HG02938 (cell line): ENCODE measurements around the gene SLC6A8.
"Not testable (repeated sequence)": the region's sequence is repeated elsewhere in the genome, so short reads cannot be mapped to it uniquely, and the experiment has no call there.

Experiments used
- ATAC-seq: cut with Tn5 transposase; IDR thresholded peaks from one replicate; pipeline ENCODE4 v1.9.1; 2021; ENCODE audit warnings: mild to moderate bottlenecking, moderate library complexity; ENCODE audit not compliant: unreplicated experiment

Gene SLC6A8

DNA sequence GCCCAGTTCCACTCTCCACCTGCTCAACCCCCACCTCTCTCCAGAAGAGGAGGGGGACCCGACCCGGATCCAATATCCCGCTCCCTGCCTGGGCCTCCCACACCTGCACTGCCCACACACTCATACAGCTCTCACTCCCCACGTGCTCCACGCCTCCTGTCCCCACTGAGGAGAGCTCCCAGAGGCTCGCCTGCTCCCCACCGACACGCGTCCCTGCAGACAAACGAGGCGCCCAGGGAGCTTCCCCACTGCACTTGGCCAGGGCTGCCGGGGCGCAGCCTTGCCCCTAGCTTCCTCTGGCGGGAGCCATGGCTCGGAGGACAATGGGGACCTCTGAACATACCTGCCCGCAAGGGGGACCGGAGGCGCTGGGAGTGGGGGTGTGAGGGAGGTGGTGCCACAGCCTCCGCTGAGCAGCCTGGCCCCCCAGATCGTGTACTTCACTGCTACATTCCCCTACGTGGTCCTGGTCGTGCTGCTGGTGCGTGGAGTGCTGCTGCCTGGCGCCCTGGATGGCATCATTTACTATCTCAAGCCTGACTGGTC lies 5.0 kb downstream of the SLC6A8 start:
- ATAC-seq = no peak

DNA sequence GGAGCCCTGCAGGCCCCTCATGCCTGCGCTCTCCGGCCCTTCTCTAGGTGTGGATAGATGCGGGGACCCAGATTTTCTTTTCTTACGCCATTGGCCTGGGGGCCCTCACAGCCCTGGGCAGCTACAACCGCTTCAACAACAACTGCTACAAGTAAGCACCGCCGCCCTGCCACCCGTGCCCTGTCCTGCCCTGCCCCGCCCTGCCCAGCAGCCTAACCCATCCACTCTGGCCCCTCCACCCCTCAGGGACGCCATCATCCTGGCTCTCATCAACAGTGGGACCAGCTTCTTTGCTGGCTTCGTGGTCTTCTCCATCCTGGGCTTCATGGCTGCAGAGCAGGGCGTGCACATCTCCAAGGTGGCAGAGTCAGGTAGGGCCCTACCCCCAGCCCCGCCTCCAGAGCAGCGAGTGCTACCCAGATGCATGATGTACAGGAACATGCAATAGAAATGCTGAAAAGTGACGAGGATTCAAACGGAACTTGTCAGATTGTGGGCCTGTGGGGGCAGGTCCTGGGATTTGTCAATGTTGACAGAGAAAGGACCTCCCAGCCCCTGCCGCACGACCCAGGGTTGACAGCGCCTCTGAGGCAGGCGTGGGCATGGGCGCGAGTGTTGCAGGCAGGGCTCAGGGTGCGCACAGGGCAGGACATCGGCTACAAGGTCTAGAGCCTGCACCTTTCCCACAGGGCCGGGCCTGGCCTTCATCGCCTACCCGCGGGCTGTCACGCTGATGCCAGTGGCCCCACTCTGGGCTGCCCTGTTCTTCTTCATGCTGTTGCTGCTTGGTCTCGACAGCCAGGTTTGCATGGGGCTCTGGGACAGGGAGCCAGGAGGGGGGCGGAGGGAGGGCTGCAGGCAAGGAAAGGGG lies 5.7 kb downstream of the SLC6A8 start:
- ATAC-seq = no peak

DNA sequence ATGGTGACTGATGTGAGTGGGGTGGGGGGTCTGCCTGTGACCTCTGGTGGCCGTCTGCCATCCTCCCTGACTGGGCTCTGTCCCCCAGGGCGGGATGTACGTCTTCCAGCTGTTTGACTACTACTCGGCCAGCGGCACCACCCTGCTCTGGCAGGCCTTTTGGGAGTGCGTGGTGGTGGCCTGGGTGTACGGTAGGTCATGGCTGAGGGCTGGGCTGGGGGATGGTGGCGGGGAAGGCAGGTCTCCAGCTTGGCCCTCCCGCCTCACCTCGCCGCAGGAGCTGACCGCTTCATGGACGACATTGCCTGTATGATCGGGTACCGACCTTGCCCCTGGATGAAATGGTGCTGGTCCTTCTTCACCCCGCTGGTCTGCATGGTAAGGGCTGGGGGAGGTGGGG lies 6.5 kb downstream of the SLC6A8 start:
- ATAC-seq = not testable (repeated sequence)

DNA sequence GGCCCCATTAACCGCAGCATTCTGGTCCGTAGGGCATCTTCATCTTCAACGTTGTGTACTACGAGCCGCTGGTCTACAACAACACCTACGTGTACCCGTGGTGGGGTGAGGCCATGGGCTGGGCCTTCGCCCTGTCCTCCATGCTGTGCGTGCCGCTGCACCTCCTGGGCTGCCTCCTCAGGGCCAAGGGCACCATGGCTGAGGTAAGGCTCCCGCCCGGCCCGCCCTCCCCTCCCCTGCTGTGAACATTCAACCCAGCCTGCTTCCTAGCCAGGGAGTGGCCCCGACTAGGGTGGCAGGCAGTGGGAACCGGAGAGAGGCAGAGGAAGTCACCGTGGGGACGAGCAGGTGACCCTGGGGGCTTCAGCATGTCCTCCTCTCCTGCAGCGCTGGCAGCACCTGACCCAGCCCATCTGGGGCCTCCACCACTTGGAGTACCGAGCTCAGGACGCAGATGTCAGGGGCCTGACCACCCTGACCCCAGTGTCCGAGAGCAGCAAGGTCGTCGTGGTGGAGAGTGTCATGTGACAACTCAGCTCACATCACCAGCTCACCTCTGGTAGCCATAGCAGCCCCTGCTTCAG lies 7.1 kb downstream of the SLC6A8 start:
- ATAC-seq = no peak

DNA sequence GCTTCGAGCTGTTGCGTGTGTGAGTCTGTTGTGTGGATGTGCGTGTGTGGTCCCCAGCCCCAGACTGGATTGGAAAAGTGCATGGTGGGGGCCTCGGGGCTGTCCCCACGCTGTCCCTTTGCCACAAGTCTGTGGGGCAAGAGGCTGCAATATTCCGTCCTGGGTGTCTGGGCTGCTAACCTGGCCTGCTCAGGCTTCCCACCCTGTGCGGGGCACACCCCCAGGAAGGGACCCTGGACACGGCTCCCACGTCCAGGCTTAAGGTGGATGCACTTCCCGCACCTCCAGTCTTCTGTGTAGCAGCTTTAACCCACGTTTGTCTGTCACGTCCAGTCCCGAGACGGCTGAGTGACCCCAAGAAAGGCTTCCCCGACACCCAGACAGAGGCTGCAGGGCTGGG lies 8.4 kb downstream of the SLC6A8 start:
- ATAC-seq = no peak

DNA sequence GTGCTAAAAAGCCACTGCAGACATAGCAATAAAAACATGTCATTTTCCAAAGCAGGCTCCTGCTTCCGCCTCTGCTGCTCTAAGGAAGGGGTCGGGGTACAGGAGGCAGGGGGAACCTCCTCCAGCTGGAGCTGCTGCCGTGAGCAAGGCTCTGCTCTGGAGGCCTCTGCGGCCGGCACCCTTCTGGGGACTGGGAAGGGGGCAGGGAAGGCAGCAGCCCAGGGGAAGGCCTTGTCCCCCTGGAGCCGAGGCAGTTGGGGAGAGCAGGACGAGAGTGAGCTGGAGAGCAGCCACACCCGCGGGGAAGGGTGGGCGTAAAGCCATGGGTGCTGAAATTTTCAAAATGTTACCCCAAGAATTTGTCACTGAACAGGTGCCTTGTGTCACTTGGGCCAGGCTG lies 8.8 kb downstream of the SLC6A8 start:
- ATAC-seq = not testable (repeated sequence)

DNA sequence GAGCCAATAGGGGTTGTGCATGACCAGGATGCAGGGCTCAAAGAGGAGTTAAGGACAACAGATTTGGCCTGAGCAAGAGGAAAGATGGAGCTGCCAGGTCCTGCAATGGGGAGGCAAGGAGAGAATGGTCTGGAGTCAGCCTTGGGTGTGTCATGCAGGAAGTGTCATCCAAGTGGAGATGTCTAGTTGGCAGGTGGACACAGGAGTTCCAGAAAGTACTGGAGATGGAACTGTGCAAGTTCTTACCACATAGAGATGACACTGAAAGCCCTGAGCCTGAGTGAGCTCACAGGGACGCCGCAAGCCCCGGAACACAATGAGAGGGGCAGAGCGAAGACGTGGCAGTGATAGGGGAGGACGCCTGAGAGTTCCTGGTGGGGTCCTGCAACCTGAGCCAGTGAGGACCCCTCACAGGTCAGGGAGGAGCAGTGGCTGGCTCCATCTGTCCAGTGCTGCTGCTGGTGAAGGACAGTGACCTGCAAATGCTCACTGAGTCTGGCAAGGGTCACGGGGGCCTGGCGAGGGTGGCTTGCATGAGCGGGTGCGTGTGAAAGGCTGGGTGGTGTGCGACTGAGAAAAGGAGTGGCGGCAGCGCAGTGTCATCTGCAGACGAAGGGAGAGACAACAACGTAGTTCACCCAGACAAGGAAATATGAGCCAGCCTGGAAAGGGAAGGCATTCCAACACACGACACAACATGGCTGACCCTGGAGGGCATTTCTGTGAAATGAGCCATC lies 9.4 kb downstream of the SLC6A8 start:
- not testable (repeated sequence) for ATAC-seq

DNA sequence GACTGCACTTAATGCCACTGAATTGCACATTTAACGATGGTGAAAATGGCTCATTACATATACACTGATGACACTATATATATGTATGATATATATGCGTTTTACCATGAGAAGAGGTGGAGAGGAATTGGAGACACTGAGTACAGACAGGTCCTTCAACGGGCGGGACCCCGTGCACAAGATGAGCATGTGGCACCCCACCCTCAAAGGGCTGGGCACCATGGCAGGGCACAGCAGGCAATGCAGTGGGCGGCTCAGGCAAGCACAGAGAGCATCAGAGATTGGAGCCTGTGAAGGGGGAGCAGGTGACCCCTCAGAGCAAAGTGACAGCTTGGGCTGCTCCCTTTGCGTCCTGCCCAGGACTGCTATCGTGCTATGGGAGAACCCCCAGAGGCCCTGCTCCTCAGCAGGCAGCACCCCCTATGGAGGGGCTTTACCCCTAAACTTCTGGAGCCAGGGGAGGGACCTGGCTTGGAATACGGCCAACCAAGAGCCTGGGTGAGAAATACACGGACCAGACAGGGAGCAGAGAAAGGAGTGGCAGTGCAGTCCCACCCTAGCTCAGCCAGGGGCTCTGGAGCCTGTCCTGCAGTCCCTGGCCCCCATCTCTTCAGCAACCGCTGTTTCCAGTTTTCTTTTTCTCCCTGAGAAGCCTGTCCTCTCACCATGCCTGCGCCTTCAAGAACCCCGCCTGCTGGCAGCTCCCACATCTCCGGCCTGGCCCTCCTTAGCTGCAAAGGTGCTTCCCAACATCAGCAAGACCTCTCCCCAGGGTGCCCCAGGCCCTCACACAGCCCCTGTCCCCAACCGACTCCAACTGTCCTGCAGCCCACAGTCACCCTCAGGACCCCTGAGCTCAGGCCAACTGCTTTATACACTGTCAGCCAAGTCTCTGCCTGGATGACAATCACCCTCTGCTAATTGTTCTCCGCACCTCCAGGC lies 10.5 kb downstream of the SLC6A8 start:
- ATAC-seq = no peak

DNA sequence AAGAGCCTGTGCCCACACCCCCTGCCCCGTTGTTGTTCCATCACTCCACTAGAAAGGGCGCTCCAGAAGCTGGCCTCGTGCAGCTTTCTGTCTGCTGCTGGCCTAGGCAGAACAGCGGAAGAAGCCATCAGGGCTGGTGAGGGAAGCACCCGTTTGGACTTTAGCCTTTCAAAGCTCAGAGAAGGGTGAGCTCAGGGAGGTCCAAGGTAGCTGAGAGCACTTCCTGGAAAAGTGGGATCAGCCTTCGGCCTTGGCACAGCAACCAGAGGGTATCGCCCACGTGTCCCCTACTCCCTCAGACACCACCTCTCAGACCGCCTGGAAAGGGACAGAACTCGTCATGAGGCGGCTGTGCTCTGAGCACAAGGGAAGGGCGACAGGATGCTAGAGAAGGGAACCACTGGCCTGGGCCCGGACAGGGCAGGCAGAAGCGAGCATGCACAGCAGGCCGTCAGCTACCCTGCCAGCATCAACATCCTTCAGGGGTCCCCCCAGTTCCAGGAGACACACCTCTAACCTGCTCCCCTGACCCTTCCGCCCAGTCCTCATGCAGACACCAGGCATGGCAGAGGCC lies 11.6 kb downstream of the SLC6A8 start:
- ATAC-seq = not testable (repeated sequence)

DNA sequence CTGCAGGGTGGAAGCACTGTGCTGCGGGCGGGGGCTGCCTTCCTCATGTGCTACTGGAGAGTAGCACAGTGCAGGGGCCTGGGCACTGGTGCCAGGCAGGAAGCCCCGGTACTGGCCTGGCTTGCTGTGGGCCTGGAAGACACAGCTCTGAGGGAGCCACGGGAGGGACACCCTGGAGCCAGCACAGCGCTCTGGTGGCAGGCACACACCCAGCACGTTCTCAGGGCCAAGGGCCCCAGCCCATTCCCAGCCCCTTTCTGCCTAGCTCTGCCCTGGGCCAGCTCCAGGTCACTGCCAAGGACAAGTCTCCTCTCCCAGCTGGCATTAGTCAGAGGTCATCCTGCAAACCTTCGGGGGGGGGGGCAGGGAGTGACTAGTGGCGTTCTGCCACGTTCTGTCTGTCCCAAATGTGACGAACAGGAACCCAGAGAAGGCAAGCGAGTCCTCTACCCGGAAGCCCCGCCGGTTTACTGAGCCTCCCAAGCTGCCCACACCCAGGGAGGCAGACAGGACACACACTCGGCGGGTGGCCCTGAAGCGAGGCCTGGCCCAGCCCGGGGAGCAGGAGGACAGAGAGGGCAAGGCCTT lies 12.2 kb downstream of the SLC6A8 start:
- ATAC-seq = not testable (repeated sequence)

DNA sequence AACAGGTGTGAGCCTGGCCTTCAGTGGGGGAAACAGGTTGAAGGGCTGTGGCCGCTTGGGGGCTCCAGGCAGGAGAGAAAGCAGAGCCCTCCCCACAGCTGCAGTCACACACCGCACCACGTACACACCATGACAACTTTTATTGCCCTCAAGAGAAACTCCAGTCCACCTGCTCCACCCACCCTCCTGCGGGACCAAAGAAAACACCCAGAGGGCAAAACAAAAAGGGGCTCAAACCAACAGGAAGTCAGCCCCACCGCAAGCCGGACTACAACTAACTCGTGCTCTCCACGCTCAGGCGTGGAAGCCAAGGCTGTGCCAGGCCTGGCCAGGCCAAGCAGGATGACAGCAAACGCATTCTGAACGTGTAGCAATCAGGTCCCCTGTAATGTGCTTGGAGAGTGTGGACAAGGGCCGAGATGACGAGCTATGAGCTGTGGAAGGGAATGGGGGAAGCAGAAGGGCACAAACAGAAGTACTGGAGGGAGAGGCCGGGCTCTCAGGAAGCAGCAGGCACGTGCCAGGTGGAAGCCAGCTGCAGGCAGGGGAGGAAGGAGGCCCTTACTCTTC lies 12.7 kb downstream of the SLC6A8 start:
- no peak for ATAC-seq

DNA sequence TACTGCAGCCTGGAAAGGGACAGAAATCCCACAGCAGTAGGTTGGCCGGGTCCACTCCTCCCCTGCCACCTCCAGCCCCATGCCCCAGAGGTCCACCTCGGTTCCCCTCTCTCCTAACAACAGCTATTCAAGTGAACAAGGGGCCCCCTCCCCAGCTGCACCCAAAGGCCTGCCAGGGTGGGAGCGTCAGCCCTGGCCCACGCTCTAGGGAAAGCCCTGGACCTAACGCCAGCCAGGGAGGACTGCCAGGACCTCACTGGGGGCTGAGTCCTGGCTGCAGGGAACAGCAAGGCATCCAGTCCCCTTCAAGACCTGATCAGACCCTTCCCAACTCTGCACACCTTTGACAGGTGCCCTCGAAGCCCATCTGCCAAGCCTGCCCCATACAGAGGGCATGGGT lies 13.2 kb downstream of the SLC6A8 start:
- no peak for ATAC-seq

DNA sequence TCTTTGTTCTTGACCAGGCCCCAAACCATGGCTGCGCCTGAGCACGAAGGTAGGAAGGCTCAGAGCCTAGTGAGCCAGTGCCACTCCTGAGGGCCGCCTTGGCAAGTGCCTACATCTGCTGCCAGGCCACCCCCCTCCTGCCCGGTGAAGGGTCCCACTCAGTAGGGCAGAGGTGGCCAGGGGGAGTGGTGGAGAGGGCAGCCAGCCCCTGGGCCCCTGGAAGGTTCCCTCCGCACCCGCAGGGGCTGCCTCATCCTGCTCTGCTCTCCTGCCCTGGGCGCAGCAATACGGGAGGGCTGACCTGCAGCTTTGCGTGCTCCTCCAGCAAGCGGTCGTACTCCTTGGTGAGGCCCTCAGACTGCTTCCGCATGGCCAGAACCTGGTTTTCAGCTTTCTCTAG lies 14.0 kb downstream of the SLC6A8 start:
- no peak for ATAC-seq

DNA sequence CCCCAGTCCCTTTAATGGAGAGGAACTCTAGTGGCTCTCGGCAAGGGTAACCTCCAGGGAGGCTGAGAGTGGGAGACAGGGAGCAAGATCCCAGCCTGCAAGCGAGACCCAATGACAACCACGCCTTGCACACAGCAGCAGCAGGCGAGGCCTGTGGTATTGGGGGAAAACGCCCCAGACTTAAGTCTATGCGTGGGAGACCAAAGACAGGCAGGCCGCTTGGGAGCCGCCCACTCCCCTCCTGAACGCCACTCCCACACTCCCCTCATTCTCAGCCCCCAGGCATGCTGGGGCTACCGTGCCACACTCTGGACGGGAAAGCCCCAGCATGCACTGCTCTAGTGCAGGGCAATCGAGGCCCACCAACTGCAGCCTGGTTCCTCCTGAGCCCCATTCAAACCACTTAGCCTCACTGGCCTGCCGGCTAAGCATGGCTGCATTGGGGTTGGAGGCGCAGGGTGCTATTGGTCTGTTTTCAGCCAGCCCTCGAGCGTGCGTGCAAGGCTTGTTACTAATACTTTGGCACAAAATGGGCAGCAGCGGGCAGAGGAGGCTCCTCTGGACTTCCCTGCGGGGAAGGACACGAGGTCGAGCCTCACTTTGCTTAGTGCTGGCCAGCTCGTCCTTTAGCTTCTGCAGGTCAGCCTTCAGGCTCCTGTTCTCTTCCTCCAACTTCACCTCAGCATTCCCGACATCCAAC lies 14.8 kb downstream of the SLC6A8 start:
- ATAC-seq = no peak

DNA sequence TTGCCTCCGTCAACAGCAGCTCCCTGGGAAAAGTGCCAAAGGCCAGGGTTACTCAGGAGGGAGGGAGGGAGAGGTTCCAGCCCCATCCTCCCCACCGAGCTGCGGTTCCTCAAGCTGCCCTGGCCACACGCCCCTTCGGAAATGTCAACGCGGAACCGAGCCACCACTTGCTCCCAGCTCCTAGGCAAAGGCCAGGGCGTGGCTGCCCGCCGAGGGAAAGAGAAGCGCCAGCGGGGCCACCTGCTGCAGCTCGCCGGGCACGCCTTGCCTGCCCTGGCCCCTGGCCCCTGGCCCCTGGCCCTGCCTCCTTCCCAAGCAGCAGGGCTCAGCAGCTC lies 15.3 kb downstream of the SLC6A8 start:
- ATAC-seq = no peak

DNA sequence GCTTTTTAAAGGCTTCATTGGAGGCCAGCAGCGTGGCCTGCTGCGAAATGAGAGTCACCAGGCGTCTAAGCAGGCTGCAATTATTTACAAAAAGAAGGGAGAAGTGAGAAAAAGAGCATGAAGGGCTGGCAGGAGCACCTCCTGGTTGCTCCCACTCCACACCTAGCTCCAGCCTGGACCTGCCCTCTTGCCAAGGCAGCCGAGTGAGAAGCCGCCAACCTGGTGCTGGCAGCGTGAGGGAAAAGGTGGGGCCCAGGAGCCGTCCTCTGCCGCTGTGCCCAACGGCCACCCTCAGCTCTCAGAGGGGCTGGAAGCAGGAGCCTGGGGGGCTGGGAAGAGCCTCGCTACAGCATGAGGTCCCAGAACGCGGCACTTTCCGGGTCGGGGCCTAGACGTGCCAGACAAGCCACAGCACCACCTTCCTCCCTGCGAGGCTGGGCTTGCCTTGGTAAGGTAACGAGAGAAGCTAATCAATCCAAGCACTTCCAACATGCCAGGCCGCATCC lies 16.3 kb downstream of the SLC6A8 start:
- ATAC-seq = no peak

DNA sequence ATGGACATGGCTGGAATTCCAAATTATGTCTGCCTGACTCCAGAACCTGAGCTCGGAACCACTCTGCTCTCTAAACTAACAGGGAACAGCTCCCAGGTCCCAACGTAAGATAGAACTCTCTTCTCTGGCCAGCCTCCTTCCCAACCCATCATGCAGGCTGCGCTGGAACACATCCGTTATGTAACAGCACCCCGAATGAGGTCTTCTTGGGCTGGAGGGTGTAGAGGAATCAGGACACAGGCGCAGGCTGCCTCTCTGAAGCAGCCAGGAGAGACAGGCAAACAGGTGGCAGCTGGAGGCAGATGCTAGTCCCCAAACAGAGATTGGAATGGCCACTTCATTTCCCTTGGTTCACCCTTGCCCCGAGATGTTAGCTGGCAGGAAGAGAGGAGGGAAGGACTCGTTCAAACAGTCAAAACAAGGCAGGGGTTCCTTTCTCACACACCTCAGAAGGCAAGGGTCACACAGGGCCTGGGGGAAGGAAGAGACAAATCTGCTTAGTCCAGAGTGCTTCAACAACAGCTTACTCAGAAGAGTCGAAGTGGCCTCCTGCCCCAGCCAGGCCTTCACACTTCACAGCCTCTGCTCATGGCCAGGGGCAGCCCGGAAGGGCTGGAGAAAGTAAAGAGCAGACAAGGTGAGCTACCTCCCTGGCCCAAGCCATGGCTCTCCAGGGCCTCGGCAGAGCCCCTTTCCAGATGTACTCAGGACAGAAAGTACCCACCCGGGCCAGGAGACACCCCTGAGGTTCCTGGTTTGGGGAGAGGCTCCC lies 17.1 kb downstream of the SLC6A8 start:
- not testable (repeated sequence) for ATAC-seq
